ENCODE measurements around the gene MEX3A.
"Not testable (repeated sequence)": the region's sequence is repeated elsewhere in the genome, so short reads cannot be mapped to it uniquely, and the experiment has no call there.

Gene MEX3A, protein sequence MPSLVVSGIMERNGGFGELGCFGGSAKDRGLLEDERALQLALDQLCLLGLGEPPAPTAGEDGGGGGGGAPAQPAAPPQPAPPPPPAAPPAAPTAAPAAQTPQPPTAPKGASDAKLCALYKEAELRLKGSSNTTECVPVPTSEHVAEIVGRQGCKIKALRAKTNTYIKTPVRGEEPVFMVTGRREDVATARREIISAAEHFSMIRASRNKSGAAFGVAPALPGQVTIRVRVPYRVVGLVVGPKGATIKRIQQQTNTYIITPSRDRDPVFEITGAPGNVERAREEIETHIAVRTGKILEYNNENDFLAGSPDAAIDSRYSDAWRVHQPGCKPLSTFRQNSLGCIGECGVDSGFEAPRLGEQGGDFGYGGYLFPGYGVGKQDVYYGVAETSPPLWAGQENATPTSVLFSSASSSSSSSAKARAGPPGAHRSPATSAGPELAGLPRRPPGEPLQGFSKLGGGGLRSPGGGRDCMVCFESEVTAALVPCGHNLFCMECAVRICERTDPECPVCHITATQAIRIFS

DNA sequence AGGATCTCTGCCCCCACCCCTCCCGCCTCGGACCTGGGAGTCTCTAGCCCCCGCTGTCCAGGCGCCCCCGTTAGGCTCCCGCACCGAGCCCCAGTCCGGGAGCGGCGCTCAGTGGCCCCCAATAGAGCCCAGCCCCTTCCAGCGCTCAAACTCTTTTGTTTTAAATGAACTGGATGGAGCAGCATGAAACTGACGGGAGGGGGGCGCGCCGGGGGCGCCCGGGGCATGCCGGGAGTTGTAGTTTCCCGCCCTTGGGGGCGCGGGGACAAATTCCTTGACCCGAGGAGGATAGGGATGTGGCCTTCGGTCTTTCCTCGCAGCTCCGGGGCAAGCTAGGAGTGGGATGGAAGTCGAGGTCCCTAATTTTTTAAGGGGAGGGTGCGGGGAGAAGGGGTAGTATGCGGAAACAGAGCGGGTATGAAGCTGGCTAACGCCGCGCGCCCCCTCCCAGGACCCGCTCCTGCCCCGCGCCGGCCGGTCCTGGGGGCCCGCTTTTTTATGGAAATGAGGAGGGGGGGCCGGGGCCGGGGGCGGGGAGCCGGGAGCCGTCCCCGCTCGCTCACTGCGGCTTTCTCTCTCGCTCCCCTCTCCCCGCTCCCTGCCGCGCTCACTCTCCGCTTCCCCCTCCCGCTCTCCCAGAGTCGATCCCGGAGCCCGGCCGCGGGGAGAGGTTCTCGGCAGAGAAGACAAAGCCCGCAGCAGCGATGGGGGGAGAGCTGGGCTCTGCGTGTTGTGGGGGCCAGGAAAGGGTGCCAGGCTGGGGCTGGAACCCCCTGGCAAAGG lies at the start of gene MEX3A:
Gene MEX3A, minus strand, starts transcription at position 157 of the 783 bp plus-strand sequence. CDS start 467 bp downstream, outside the sequence.
- DNase-seq (ENCODE audit: low read depth): peak; percentile 67

DNA sequence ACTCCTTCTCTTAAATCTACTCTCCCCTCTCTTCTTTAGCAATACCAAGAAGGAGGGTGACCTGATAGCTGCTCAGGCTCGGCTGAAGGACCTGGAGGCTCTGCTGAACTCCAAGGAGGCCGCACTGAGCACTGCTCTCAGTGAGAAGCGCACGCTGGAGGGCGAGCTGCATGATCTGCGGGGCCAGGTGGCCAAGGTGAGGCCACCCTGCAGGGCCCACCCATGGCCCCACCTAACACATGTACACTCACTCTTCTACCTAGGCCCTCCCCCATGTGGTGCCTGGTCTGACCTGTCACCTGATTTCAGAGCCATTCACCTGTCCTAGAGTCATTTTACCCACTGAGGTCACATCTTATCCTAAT lies 48.3 kb upstream of the MEX3A start:
- DNase-seq (ENCODE audit: low read depth): no peak

DNA sequence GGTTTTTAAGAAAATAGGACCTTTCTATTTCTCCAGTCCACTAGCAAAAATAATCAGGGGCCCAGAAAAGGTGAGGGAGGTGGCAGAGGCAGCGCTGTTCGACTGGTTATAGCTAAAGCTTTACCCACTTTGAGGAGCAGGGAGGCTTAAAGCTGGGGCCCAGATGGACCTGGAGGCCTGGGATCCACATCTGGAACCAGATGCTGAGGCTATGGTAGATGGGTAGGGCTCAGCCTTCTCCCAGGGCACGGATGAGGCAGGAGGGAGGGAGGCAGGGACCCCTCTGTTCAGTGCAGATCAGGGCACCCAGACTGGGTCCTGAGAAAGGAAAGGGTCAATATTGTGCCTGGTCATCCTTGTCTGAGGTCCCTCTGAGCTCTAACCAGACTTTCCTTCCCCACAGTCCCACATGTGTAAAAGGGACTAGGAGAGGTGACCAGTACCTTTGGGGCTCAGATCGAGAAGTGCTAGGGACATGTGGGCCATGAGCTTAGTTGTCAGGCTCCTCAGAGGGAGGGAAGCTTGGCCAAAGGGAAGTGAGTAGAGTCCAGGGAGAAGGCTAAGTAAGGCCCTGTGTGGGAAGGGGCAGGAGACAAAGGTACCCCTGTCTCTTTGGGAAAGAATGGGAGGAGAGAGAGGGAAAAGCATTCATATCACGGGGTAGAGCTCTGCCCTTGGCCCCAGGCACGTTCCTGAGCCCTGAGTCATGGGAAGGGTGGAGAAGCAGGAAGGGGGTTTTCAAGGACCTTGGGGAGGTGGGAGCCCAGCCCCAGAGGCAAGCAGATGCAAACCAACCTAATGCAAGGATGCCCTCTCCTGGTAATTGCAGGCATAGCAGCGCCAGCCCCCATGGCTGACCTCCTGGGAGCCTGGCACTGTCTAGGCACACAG lies 47.7 kb upstream of the MEX3A start:
- peak; percentile 93 for DNase-seq (ENCODE audit: low read depth)

DNA sequence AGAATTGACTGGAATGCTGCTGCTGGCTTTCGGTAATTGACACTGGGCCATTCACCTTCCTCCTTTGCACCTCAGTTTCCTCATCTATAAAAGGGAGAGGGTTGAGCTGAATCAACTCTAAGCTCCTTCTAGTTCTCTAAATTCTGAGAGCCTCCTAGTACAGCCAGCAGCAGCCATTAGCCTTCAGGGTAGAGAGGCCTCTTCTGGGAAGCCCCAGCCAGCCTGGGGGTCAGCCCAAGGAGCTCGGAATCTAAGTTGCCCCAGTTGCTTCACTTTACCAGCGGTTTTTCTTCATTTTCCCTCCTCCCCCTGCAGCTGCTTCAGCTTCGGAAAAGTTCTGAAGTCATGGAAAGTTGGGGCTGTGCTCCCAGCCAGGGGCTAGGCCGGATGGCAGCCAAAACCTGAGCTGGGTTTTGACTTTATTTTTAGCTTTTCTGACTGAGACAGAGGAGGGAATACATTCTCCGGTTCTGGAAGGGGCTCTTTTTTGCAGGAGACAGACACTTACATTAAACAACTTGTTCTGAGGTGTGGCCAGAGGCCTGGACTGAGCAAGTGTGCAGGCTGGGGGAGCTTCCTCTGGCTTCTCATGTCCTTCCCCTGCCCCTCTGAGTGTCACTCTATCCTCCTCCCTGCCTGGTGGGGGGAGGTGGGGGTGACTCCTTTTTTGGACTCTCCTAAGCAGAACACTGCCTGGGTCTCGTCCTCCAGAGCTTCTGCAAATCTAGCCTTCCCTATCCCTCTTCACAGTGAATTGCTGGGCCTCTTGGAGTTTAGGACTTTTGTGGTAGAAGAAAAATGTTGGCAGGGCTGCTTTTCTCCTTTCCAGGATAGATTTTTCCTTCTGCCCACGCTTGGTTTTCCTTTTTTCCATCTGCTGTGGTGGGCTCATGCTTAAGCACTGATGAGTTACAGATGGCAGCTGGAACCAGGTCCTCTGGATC lies 46.7 kb upstream of the MEX3A start:
- DNase-seq (ENCODE audit: low read depth): peak; percentile 81

DNA sequence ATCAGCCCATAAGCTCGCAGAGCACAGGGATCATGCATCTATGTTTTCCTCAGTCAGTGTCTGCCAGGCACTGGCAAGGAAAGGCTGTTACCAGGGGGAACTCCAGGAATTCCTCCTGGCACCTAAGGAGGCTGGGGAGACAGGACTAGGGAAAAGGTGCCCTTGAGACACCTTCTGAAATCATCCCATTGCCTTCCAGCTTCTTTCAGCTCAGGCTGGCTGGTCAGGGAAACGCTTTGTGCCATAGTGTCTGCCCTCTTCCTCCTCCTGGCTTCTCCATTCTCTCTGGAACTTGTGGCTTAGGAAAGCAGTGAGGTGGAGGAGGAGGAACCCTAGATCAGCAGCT lies 46.0 kb upstream of the MEX3A start:
- no peak for DNase-seq (ENCODE audit: low read depth)

DNA sequence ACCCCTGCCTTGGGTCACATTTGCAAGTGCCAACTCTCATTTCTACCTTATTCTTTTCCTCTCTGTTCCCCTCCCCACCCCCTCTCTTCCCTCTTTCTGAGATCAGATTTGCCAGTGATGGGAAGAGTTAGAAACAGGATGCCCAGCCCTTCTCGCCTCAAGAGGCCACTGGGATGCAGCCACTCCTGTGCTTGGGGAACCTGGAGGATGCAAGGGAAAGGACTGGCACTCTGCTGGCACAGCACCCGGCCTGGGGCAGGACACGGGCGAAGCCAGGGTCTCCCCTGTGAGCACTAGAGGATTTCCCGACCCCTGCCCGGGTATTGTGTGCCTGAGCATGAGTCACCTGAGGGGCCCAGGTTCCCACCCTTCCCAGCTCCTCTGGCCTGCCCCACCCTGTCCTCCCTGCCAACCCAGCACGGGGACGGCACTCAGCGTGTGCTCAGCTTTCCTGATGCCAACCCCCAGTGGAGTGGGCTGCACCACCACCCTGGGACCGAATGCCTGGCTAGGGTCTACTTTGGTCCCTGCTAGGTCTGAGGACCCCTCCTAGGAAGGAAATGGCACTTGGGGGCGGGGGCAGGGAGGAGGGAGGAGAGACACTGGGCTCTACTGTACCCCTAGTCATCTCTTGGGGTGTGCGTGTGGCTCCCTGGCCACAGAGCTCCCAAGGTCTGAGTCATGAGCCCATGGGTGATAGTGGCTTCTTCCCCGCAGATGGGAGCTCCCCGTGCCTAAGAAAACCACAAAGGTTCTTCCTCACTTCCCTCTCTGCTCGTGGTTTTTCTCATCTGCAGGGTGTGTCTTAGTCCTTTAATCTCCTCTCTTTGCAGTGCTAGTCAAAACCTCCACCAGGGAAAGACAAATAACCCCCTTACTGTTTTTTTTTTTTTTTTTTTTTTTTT lies 44.6 kb upstream of the MEX3A start:
- DNase-seq (ENCODE audit: low read depth): peak; percentile 94

DNA sequence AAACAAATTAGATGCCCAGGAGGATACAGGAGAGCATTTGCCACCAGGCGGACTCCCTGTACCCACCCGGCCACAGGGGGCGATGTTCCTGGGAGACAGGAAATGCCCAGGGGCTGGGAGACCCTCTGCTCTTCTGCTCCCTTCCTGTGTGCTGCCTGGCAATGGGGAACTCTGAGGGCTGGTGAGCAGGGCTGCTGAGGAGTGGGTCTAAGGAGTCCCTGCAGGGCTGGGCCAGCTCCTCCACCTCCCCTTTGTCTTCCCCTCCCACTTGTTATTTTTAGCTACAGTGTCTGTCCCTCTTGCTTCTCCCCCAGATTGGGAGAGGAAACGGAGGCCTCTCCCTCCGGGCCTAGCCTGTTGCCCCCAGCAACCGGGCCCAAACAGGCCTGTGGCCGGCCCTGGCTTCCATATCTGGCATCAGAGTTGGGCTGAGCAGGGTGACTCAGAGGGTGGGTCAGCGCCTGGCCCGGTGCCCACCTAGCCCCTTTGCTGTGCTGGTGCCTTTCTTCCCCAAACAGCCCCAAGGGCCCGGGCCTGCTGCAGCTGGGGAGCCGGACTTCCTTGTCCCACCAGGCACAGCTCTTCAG lies 43.9 kb upstream of the MEX3A start:
- peak; percentile 92 for DNase-seq (ENCODE audit: low read depth)

DNA sequence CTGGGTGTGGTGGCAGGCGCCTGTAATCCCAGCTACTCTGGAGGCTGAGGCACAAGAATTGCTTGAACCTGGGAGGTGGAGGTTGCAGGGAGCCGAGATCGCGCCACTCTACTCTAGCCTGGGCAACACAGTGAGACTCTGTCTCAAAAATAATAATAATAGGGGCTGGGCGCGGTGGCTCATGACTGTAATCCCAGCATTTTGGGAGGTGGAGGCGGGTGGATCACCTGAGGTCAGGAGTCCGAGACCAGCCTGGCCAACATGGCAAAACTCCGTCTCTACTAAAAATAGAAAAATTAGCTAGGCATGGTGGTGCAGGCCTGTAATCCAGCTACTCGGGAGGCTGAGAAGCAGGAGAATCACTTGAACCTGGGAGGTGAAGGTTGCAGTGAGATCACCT lies 43.3 kb upstream of the MEX3A start:
- not testable (repeated sequence) for DNase-seq (ENCODE audit: low read depth)

DNA sequence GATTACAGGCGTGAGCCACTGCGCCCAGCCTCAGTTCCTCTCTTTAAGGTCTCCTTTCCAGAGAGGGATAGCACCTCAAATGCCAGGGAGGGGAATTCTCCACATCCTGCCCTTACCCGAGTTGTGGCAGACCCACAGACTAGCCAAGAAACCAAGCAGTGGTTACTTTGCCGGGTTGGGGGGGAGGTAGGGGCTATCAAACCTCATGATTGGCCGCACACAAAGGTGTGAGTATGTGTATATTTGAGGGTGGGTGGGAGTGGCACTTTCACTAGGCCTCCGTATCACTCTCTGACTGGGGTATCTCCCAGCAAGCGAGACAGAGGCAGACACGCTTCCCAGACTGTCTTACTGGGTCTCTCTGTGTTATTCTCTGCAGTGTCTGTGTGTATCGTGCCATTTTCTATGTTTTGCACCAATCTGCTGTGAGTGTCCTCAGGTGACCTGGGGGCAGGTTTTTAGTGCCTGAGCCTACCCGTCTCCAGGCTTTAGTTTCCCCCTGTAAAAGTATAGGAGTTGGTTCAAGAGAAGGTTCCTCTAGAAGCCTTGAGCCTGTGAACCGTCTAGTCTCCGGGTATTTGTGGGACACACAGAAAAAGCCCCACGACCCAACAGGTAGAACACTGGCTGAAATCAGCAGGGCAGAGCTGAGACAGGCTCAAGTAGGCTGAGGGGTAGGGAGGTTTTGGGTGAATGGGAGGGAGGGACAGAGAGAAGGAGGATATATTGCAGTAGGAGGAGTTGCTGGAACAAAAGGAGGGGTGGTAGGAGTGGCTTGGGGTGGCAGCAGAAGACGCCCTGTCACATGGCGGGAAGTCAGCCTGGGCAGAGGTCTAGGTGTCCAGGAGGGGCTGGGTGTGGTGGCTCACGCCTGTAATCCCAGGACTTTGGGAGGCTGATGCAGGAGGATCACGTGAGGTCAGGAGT lies 42.6 kb upstream of the MEX3A start:
- DNase-seq (ENCODE audit: low read depth): no peak

DNA sequence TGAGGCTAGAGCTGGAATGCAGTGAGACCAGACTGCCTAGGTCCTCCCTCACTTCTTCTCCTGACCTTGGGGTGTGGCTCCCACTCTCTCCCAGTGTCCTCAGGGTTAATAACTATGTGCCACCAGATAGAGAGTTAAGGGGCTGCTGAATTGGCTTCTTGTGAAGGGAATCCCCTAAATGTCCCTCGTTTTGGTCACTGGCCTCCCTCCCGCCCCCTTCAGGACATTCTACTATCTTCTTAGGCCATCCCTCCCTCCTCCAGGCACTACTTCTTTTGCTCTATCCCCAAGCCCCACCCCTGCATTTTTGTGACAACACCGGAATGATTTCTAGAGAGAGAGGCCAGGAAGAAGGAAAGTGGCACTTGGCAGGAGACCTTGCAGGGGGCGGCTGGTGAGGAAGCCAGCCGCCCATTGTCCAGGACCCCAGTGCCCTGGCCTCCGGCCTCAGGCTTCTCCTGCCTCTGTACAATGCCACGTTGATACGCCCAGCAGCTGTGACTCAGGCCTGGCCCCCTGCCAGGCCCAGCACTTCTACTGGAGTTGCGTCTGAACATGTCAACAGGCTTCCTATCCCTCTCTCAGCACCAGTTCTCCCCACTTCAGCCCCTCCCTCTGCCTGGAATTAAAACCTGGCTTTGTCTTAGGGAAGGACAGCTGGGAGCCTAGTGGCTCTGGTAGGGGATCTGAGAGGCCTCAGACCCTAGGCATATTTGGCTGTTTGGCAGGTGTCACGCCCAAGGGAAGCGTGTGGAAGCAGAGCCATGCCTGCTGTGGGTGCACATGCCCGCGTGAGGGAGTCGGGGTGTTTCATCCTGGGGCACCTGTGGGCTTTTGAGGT lies 41.3 kb upstream of the MEX3A start:
- DNase-seq (ENCODE audit: low read depth): peak; percentile 97

DNA sequence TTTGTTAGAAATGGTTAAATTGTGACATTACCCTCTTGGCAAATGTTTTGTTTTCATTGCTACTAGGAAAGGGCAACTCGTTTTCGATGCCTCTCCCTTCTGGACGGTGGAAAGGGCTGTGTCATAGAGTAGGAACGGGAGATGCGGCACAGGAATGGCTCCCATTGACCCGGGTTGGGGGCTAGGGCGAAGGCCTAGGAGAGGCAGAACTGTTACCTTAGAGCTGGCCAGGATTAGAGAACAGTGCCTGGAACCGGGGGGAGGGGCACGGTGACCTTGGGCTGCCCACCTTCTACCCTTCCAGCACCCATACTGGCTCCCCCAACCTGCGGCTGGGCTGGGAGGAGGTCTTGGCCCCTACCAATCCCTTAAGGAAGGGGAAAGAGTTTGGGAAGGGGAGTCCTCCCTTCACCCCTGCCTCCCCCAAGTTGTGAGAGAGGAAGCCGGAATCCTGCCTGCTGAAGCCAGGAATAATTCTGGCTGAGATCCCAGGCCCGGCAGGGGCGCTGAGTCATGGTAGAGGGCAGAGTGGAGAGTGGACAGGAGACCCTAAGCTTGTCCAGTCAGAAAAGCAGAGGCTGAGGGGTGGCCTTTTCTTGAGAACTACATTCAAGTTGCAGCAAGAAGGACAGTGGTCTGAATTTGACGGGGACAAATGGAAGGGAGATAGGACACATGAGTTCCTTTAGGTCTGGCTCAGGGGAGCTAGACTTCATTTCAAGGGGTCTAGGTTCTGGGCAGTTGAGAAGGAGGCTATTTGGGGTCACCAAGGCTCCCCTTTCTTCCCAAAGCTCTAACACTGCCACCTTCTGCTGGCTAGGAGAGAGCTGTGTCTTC lies 40.5 kb upstream of the MEX3A start:
- DNase-seq (ENCODE audit: low read depth): peak; percentile 89

DNA sequence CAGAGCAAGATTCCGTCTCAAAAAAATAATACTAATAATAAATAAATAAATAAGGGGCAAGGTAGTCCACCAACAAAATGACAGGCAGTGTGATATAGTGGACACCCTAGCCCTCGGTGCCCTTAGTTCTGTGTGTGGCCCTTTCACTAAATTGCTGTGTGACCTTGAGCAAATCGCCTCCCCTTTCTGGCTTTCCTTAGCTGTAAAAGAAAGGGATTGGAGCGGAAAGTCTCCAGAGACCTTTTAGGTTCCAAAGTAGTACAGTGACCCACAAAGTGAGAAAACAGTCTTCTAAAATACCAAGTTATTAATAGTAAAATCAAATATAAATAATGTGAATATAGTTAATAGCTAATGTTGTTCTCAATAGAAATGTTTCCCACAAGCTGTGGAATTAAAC lies 39.8 kb upstream of the MEX3A start:
- DNase-seq (ENCODE audit: low read depth): no peak

DNA sequence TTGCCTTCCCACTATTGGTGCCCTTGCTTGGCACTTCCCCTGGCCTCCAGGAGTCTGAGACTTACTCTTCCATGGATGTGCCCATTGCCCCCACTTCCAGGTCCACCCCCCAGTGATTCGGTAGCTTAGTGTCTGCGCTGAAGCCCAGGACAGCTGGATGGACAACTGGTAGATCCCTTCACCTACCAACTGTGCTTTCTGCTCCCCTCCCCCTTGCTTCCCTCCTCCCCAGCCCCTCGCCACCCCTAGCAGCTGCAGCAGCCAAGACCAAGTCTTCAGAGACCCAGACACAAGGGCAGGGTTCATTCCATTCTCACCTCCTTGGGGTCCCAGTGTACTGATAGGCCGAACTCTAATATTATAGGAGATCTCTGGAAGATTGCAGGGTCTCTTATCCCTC lies 39.2 kb upstream of the MEX3A start:
- no peak for DNase-seq (ENCODE audit: low read depth)

DNA sequence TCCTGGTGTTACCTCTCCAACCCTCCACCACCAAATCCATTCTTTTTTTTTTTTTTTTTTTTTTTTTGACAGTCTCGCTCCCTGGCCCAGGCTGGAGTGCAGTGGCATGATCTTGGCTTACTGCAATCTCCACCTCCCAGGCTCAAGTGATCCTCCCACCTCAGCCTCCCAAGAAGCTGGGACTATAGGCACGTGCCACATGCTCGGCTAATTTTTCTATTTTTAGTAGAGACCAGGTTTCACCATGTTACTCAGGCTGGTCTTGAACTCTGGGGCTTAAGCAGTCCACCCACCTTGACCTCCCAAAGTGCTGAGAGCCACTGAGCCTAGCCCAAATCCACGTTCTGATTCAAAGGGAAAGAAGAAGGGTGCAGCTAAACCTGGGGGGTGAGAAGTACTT lies 38.7 kb upstream of the MEX3A start:
- not testable (repeated sequence) for DNase-seq (ENCODE audit: low read depth)

DNA sequence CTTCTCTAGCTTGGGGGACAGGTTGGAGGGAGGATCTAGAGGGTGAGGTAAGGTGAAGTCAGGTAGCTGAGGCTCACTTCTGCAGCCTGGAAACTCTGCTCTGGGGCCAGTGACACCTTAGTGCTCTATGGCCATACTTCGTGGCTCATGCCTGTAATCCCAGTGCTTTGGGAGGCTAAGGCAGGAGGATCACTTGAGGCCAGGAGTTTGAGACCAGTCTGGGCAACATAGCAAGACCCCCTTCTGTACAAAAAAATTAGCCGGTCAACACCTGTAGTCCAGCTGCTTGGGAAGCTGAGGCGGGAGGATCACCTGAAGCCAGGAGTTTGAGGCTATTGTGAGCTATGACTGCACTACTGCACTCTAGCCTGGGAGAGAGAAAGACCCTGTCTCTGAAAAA lies 38.1 kb upstream of the MEX3A start:
- DNase-seq (ENCODE audit: low read depth): no peak

DNA sequence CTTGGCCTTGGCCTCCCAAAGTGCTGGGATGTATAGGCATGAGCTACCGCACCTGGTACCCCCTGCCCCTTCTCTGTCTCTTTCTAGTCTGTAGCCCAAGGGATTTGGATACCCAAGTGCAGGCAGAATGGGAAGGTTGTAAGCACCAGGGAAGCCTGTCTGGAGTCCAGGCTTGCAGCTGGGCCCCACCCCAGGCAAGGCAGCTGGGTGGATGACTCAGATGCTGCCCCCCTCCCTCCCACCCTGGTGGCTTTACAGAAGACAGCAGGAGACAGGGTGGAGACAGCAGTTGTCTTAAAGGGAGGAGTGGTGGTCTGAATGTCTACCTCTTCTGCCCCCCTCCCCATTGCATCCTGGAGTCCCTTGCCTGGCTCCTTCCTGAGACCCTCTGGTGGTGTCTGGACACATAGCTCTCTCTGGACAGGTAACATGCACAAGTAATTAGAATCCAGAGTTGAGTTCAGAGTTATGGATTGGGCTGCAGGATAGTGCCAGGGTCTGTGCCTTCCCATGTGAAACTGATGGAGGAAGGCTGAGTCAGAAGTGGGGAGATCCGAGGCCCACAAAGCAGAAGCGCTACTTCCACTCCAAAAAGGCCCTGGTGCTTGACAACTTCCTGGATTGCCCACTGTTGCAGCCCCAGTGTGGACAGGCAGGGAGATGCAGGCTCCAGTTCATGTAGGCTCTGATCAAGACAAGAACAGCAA lies 37.4 kb upstream of the MEX3A start:
- DNase-seq (ENCODE audit: low read depth): peak; percentile 74
